WTC11 (cell line): Measurements from ENCODE around the gene CLSTN2. TPM values are rescaled to one million over a fixed set of nuclear protein-coding genes. Genes with fewer than 3 reads are reported as not detected.

Source experiments
- ATAC-seq: fragments of 200-7000 bp; cut with Tn5 transposase; 2 replicates; pipeline ENCODE4 v1.10.0; 2021; ENCODE audit warnings: mild to moderate bottlenecking, moderate library complexity
- CTCF ChIA-PET: fragments of 300-600 bp; sonication (Branson Sonifier 250); formaldehyde crosslinking; loops from one replicate; lab custom pipeline; 2021; ENCODE audit warnings: antibody characterized with exemption; lab: Charles Lee
- POLR2A ChIA-PET: fragments of 350-600 bp; sonication (Branson Sonifier 250); formaldehyde crosslinking; loops from one replicate; lab custom pipeline; 2021; ENCODE audit warnings: antibody characterized with exemption; lab: Charles Lee
- DNase-seq: peaks from one replicate; pipeline ENCODE4 v3.0.0; 2021; ENCODE audit warnings: low spot score
- H3K27ac Mint-ChIP-seq: 2 replicates; pipeline ENCODE4 v1.8.0; 2021; ENCODE audit warnings: mixed read lengths
- H3K27me3 Mint-ChIP-seq: 2 replicates; pipeline ENCODE4 v1.8.0; 2021; ENCODE audit warnings: low read depth, mild to moderate bottlenecking, moderate library complexity, mixed read lengths
- H3K36me3 Mint-ChIP-seq: 2 replicates; pipeline ENCODE4 v1.8.0; 2021; ENCODE audit warnings: mixed read lengths
- H3K4me1 Mint-ChIP-seq: 2 replicates; pipeline ENCODE4 v1.8.0; 2022; ENCODE audit warnings: mixed read lengths
- H3K4me3 Mint-ChIP-seq: 2 replicates; pipeline ENCODE4 v1.8.0; 2021; ENCODE audit warnings: mild to moderate bottlenecking, moderate library complexity, mixed read lengths
- H3K9me3 Mint-ChIP-seq: 2 replicates; pipeline ENCODE4 v1.8.0; 2021; ENCODE audit warnings: mixed read lengths
- ATF6 ChIP-seq: sonication (generic); formaldehyde crosslinking; IDR thresholded peaks from 2 replicates; pipeline ENCODE4 v1.8.1; 2023; ENCODE audit warnings: mild to moderate bottlenecking, missing genetic modification reagents
- E2F1 ChIP-seq: sonication (generic); formaldehyde crosslinking; IDR thresholded peaks from 2 replicates; pipeline ENCODE4 v1.8.0; 2022; ENCODE audit warnings: mild to moderate bottlenecking, missing genetic modification reagents
- ETV6 ChIP-seq: sonication (generic); formaldehyde crosslinking; IDR thresholded peaks from 2 replicates; pipeline ENCODE4 v1.8.1; 2022; ENCODE audit warnings: mild to moderate bottlenecking, missing genetic modification reagents
- FOXP4 ChIP-seq: sonication (generic); formaldehyde crosslinking; IDR thresholded peaks from 2 replicates; pipeline ENCODE4 v1.8.0; 2022; ENCODE audit warnings: mild to moderate bottlenecking, missing genetic modification reagents
- IRF2 ChIP-seq: sonication (generic); formaldehyde crosslinking; IDR thresholded peaks from 2 replicates; pipeline ENCODE4 v1.8.0; 2022; ENCODE audit warnings: low read depth, missing genetic modification reagents, borderline replicate concordance
- NFE2L1 ChIP-seq: sonication (generic); formaldehyde crosslinking; IDR thresholded peaks from 2 replicates; pipeline ENCODE4 v1.8.1; 2023; ENCODE audit warnings: missing genetic modification reagents
- PRDM15 ChIP-seq: sonication (generic); formaldehyde crosslinking; IDR thresholded peaks from 2 replicates; pipeline ENCODE4 v1.8.0; 2022; ENCODE audit warnings: missing genetic modification reagents
- USF1 ChIP-seq: sonication (generic); formaldehyde crosslinking; IDR thresholded peaks from 2 replicates; pipeline ENCODE4 v1.8.0; 2022; ENCODE audit warnings: mild to moderate bottlenecking, missing genetic modification reagents
- ZNF416 ChIP-seq: fragments of 250-450 bp; sonication (Bioruptor Pico); IDR thresholded peaks from 2 replicates; pipeline ENCODE4 v1.9.0; 2021; ENCODE audit warnings: mild to moderate bottlenecking, inconsistent platforms
- ZNF671 ChIP-seq: fragments of 250-450 bp; sonication (Bioruptor Pico); IDR thresholded peaks from 2 replicates; pipeline ENCODE4 v1.8.0; 2021; ENCODE audit warnings: mild to moderate bottlenecking
- total RNA-seq: library from RNA; stranded (reverse); gene quantifications from 3 replicates; pipeline ENCODE4 v1.2.3, GENCODE V29; 2021

CLSTN2 gene
- total RNA-seq, 1 experiment from 2014 or later = 0.35 TPM

GRCh38 chr3:140015741-140016140 lies 80.8 kb downstream of the CLSTN2 start:
- ATAC-seq = no peak

More at GRCh38 chr3:140015741-140016140, 80.8 kb downstream of the CLSTN2 start:
- no peaks in the 10 kb centered on the region for H3K4me1 Mint-ChIP-seq
- no peaks in the 10 kb centered on the region for H3K27me3 Mint-ChIP-seq
- DNase-seq = no peak
- H3K27ac Mint-ChIP-seq = no peak overlapping the region
- ChIA-PET POLR2A (no interaction called here), CTCF (no interaction called here)
- no peak overlapping the region for H3K4me3 Mint-ChIP-seq
- no peaks in the 10 kb centered on the region for H3K9me3 Mint-ChIP-seq
- H3K36me3 Mint-ChIP-seq = no peaks in the 10 kb centered on the region
- TF ChIP-seq IRF2 (CRISPR knock-in tag) (no peak), ATF6 (CRISPR knock-in tag) (no peak), ZNF416 (CRISPR knock-in tag) (no peak), NFE2L1 (CRISPR knock-in tag) (no peak), ZNF671 (CRISPR knock-in tag) (no peak), FOXP4 (CRISPR knock-in tag) (no peak), PRDM15 (CRISPR knock-in tag) (no peak), E2F1 (CRISPR knock-in tag) (no peak), USF1 (no peak), ETV6 (CRISPR knock-in tag) (no peak)
